OCI-LY7 (cell line): ENCODE measurements around the gene DDX10. TPM values are rescaled to one million over a fixed set of nuclear protein-coding genes. Genes with fewer than 3 reads are reported as not detected.

Experiments used
- BruUV-seq: library from RNA; stranded (reverse); fragments of 400-500 nt; replicated peaks from 2 replicates; lab custom pipeline; 2021; lab: Mats Ljungman, UMichigan
- CTCF ChIA-PET: fragments of 300-600 bp; sonication (Branson Sonifier 250); formaldehyde crosslinking; loops from one replicate; lab custom pipeline; 2022; ENCODE audit warnings: antibody characterized with exemption; ENCODE audit not compliant: unreplicated experiment; lab: Charles Lee
- POLR2A ChIA-PET: fragments of 300-600 bp; sonication (Branson Sonifier 250); formaldehyde crosslinking; loops from one replicate; lab custom pipeline; 2022; ENCODE audit warnings: antibody characterized with exemption; lab: Charles Lee
- DNase-seq: peaks from one replicate; pipeline ENCODE4 v3.0.0-alpha.2; 2015; ENCODE audit warnings: low spot score
- H2AFZ ChIP-seq: fragments of 200-600 bp; sonication (generic), shearing (Covaris generic); 2 replicates; pipeline ENCODE4 v1.6.1; 2014; ENCODE audit warnings: mild to moderate bottlenecking, antibody characterized with exemption, low read length, moderate library complexity
- H3K27ac ChIP-seq: fragments of 200-600 bp; sonication (generic); 2 replicates; pipeline ENCODE4 v1.5.1; 2014; ENCODE audit warnings: mixed run types, low read depth, mild to moderate bottlenecking, moderate library complexity, low read length, inconsistent platforms; ENCODE audit not compliant: poor library complexity, severe bottlenecking
- H3K36me3 ChIP-seq: fragments of 200-600 bp; sonication (generic); 2 replicates; pipeline ENCODE4 v1.6.1; 2014; ENCODE audit warnings: mild to moderate bottlenecking, antibody characterized with exemption, low read length, moderate library complexity, mixed read lengths; ENCODE audit not compliant: insufficient read depth
- H3K4me1 ChIP-seq: fragments of 200-600 bp; sonication (generic); 2 replicates; pipeline ENCODE4 v1.5.1; 2014; ENCODE audit warnings: mild to moderate bottlenecking, low read length; ENCODE audit not compliant: insufficient read depth, poor library complexity, severe bottlenecking
- H3K4me2 ChIP-seq: fragments of 200-600 bp; sonication (generic); 2 replicates; pipeline ENCODE4 v1.6.1; 2014; ENCODE audit warnings: mild to moderate bottlenecking, low read length
- H3K4me3 ChIP-seq: fragments of 200-600 bp; sonication (generic); 2 replicates; pipeline ENCODE4 v1.5.1; 2014; ENCODE audit warnings: mild to moderate bottlenecking, low read depth, low read length; ENCODE audit not compliant: poor library complexity, severe bottlenecking
- H3K79me2 ChIP-seq: fragments of 200-600 bp; sonication (generic); 2 replicates; pipeline ENCODE4 v1.6.1; 2016; ENCODE audit warnings: low read depth, mild to moderate bottlenecking, low read length, moderate library complexity, mixed read lengths; ENCODE audit not compliant: insufficient read depth
- H3K9me2 ChIP-seq: fragments of 200-600 bp; sonication (generic); 2 replicates; pipeline ENCODE4 v1.6.1; 2016; ENCODE audit warnings: mild to moderate bottlenecking, low read length, mixed read lengths; ENCODE audit not compliant: insufficient read depth
- H3K9me3 ChIP-seq: fragments of 200-600 bp; sonication (generic); 2 replicates; pipeline ENCODE4 v1.6.1; 2014; ENCODE audit warnings: mild to moderate bottlenecking, mixed run types, low read length, mixed read lengths
- H4K20me1 ChIP-seq: fragments of 200-600 bp; sonication (generic); 2 replicates; pipeline ENCODE4 v1.6.1; 2014; ENCODE audit warnings: mild to moderate bottlenecking, antibody characterized with exemption, low read length, moderate library complexity, mixed read lengths; ENCODE audit not compliant: insufficient read depth
- CTCF ChIP-seq: fragments of 200-600 bp; sonication (generic); conservative IDR thresholded peaks from 2 replicates; pipeline ENCODE4 v1.5.1; 2014; ENCODE audit warnings: mild to moderate bottlenecking, antibody characterized with exemption, low read length, moderate library complexity, mixed read lengths
- EZH2phosphoT487 ChIP-seq: fragments of 200-600 bp; sonication (generic); IDR thresholded peaks from 2 replicates; pipeline ENCODE4 v1.6.1; 2018; ENCODE audit warnings: low read depth, borderline replicate concordance, mild to moderate bottlenecking, mixed run types, antibody characterized with exemption, low read length, moderate library complexity, mixed read lengths
- intact Hi-C: fragments of 100-400 bp; cut with micrococcal nuclease; formaldehyde crosslinking; loops from one replicate; pipeline ENCODE4 v1.10.0; 2022; ENCODE audit not compliant: unreplicated experiment
- total RNA-seq, 2 experiments: library from RNA; depleted of rRNA in 1 of 2; stranded (reverse); fragments of >200 nt in 1 of 2; shearing (Covaris generic) in 1 of 2; gene quantifications; 2 replicates each; pipeline ENCODE4 v1.2.3, GENCODE V29; 2014 to 2022

DDX10 gene
- total RNA-seq, 2 experiments from 2014 or later = 46.5 to 48.7 TPM

- Histone ChIP-seq H3K36me3 (no peaks in the 10 kb centered on the region), H3K79me2 (peaks cover 40% of the 10 kb centered on the region; the same call in 1 of the 2 replicates), H2AFZ (no peak overlapping the region), H3K4me1 (peaks cover 5% of the 10 kb centered on the region), H3K4me2 (no peak overlapping the region), H4K20me1 (peaks cover 15% of the 10 kb centered on the region), H3K4me3 (no peak overlapping the region), H3K27ac (no peak overlapping the region), H3K9me2 (no peaks in the 10 kb centered on the region), H3K9me3 (no peaks in the 10 kb centered on the region)
- TF ChIP-seq EZH2phosphoT487 (no peak), CTCF (no peak)
- DNase-seq = no peak
- ChIA-PET POLR2A (interaction anchor here (0.5 to 2.3 kb wide), 7 partner anchors 13 to 1377 kb away, joined by 3 to 5 read pairs (median 4); no protein-coding TSS in a partner anchor), CTCF (no interaction called here)
- BruUV-seq = no TSS peak
- intact Hi-C loops = no loop called here
Measured at GRCh38 chr11:108758458-108758857, 93.6 kb downstream of the DDX10 start.

GRCh38 chr11:108766596-108767173, 101.8 kb downstream of the DDX10 start:
- no peak overlapping the region for H2AFZ ChIP-seq

More at GRCh38 chr11:108766596-108767173, 101.8 kb downstream of the DDX10 start:
- intact Hi-C loops = no loop called here
- Histone ChIP-seq H3K4me2 (no peak overlapping the region), H3K79me2 (peaks cover 5% of the 10 kb centered on the region; the same call in 1 of the 2 replicates), H4K20me1 (peaks cover 10% of the 10 kb centered on the region; the same call in 1 of the 2 replicates), H3K9me2 (no peaks in the 10 kb centered on the region), H3K27ac (no peak overlapping the region), H3K4me3 (no peak overlapping the region), H3K36me3 (0 out of 2 replicates have a peak, but pooled peaks cover 6% of the 10 kb centered on the region), H3K4me1 (no peaks in the 10 kb centered on the region), H3K9me3 (0 out of 2 replicates have a peak, but pooled peaks cover 4% of the 10 kb centered on the region)
- BruUV-seq = no TSS peak
- POLR2A ChIA-PET = no interaction called here
- CTCF ChIA-PET = no interaction called here
- no peak for TF ChIP-seq CTCF
- DNase-seq = no peak
